NCI-H774 (cell line): ENCODE results near the gene SERPINA1.
A peak's percentile ranks its signal among the peaks of the same experiment; 100 is the strongest.
"Not testable (repeated sequence)": the region's sequence is repeated elsewhere in the genome, so short reads cannot be mapped to it uniquely, and the experiment has no call there.

Experiments
- DNase-seq: peaks from one replicate; lab custom pipeline; 2025; lab: John Stamatoyannopoulos, UW

The SERPINA1 gene

GRCh38 chr14:94369766-94370523 lies 18.5 kb downstream of the SERPINA1 start:
- DNase-seq = not testable (repeated sequence)

DNA sequence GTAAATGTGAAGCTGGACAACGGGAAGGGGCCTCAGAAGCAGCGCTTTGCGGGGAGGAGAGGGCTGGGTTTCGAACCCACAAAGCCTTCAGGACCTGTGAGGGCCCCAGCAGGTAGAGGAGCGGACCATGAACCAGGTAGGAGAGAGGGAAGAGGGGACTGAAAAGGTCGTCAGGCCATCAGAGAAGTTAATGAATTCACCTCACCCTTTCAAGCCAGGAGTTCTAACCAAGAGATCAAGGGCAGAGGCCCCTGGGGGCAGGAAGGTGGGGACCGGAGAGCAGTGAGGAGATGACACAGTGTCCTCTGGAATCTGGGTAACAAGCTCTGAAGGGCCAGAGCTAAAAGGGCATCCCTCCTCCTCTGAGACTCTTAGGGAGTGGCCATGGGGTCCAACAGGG lies 19.4 kb downstream of the SERPINA1 start:
- no peak for DNase-seq

DNA sequence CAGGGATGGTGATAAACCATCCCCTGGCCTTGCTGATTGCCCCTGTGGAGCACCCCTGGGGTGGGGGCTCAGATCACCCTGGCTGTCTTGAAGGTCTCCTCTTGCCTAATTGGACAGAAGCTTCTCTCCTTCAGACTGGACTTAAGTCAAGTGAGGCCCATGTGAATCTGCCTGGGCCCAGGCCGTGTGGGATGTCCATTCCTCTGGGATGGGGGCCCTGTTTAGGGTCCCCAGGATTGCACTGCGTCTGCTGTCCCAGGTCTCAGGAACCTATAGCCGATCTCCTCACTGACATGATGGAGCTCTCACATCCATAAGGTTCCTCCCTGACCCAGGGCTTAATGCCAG lies 20.2 kb downstream of the SERPINA1 start:
- no peak for DNase-seq

DNA sequence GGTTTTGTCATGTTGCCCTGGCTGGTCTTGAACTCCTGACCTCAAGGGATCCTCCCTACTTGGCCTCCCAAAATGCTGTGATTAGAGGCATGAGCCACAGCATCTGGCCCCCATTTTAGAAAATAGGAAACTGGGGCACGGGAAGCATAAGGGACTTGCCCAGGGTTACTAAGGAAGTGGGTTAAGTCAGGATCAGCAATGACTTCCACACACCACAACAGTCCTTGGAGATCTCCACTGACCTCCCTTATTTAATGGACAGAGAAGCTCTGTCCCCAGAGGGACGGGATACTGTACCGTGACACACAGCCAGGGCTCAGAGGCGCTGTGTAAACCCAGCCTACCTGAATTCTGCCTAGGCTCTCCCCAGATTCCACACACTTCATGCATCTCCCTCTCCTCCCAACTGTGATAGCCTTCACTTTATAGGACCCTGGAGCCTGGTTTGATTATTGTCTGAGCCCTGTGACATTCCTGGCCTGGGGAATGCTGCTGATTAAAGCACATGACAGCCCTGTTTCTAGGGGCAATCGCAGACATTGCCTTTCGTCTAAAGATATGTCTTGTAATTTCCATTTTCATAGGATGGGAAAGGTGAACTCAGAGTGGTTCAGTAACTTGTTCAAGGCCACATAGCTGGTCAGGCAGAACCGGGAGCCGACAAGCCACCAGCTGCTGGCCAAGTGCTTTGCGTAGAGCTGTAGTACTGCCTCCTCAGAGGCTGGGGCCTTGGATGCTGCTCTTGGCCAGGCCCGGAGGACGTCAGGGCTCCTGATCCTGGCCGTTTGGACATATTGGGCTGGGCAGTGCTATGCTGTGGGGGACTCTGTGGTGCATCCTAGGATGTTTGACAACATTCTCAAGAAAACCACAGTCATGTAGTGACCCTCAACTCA lies 20.8 kb downstream of the SERPINA1 start:
- no peak for DNase-seq

GRCh38 chr14:94366146-94366915 lies 22.1 kb downstream of the SERPINA1 start, which contains the start of gene SERPINA2:
SERPINA2 (minus strand) TSS chr14:94366698.
- no peak for DNase-seq

GRCh38 chr14:94365624-94366023 lies 22.8 kb downstream of the SERPINA1 start:
- DNase-seq = no peak

GRCh38 chr14:94364964-94365363 lies 23.4 kb downstream of the SERPINA1 start:
- DNase-seq = no peak

GRCh38 chr14:94364037-94364436 lies 24.4 kb downstream of the SERPINA1 start:
- no peak for DNase-seq

- no peak for DNase-seq
Observed at GRCh38 chr14:94363151-94363624, 25.2 kb downstream of the SERPINA1 start.

GRCh38 chr14:94362614-94363133 lies 25.7 kb downstream of the SERPINA1 start:
- DNase-seq = no peak

DNA sequence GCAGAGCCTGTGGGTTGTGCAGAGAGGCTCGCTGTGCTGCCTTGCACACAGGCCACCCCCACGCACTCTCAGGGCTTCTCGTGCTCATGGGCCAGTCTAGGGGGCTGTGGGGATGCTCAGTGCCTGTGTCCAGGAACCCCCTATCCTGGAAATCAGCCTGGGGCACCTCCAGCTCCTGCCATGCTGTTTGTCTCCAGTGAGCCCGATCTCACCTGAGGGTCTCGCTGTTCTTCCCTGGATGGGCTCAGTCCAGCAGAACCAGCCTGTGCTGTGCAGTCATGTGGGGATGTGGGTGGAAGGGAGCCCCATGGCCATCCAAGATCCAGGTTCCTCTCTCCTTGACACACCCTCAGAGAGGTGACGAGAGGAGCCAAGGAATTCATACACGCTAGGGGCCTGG lies 26.7 kb downstream of the SERPINA1 start:
- no peak for DNase-seq

DNA sequence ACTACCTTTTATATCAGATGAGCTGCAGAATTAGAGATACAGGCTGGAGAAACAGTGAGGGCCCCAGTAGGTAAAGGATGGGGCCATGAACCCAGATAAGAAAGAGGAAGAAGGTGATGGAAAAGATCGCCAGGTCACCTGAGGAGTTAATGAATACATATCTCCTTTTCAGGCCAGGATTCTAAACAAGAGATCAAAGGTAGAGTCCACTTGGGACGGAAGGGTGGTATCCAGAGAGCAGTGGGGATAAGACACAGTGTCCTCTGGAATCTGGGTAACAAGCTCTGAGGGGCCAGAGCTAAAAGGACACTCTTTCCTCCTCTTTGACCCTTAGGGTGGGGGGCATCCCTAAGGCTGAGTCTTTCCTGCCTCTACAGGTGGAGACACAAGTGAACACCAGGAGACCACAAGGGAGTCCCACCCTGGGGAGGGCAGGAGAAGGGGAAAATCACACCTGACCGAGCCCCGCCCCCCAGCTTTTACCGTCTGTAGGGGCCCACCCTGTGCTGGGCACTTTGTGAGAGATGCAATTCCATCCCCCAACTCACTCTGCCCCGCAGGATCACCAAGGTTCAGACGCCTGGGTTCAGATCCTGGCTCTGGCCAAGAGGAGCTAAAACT lies 27.3 kb downstream of the SERPINA1 start:
- no peak for DNase-seq

GRCh38 chr14:94357166-94357565 lies 31.2 kb downstream of the SERPINA1 start:
- DNase-seq = no peak

DNA sequence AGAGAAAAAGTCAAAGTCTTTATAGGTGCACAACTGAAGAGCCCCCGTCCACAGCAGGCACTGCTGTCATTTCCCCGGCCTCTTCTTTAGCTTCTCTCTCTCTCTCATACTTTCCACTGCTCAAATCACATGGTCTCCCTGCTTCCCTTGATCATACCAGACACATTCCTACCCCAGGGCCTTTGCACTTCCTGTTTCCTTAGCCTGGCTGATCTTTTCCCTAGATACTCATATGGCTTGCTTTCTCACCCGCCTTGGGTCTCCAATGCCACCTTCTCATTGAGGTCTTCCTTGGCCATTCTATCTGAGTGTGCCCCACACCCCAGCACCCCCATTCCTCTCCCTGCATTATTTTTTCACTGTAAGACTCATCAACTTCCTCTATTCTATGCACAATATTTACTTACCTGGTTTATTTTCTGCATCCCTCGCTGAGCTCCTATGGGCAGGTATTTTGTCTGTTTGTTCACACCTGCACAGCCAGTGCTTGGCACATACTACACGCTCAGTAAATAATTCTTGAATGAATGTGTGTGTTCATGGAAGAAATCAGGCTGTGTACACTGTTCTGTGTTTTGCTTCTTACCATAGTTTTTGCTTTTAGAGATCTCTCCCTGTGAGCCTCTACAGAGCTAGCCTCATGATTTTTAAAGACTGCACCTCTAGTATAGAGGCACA lies 31.9 kb downstream of the SERPINA1 start:
- peak; percentile 45 for DNase-seq

DNA sequence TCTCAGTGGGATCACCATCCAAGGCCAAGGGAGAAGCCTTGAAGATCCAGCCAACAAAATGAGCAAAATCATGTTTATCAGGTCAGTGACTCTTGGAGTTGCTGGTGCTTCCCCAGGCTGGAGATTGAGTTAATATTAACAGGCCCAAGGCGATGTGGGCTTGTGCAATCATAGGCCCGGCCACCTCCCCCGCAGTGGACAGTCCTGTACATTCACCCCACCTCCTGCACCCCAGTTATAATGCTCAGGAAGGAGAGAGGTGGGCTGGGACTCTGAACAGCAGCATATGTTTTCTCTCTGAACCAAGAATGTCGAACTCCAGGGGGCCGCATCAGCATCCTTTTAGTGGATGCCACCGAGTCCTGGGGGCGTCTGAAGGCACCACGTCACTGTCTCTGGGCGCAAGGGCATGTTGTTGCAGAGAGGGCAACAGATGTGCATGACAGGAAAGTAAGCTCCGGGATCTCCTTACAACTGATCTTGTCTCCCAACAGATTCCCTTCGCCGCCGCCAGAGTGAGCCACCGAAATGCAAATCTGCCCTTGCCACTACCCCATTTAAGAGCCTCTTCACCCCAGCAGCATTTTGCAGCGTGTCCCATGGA lies 33.1 kb downstream of the SERPINA1 start:
- DNase-seq = no peak

- DNase-seq = no peak
Observed at GRCh38 chr14:94354638-94355185, 33.7 kb downstream of the SERPINA1 start.

GRCh38 chr14:94354190-94354589 lies 34.2 kb downstream of the SERPINA1 start:
- DNase-seq = not testable (repeated sequence)

- DNase-seq = no peak
Observed at GRCh38 chr14:94349276-94349675, 39.1 kb downstream of the SERPINA1 start.

GRCh38 chr14:94348836-94349235 lies 39.6 kb downstream of the SERPINA1 start:
- DNase-seq = no peak

DNA sequence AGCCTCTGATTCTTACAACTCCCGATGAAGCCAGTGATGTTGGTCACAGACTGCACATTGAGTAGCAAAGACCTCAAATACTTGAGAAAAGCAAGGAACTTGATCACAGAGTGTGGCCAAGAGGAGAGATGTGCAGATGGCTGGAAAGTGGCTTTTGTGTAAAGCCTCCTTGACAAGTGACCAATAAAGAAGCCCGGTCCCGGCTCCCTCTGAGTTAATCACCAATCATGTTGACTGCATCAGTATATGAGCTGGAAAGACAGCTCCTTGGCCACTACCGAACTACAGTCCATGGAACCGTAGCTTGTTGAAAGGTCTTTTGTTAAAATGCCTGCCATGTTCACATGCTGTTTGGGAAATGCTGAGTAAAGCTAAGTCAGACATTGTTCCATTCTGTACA lies 41.6 kb downstream of the SERPINA1 start:
- DNase-seq = no peak
